Neuronal stem cell (in vitro differentiated cells): ENCODE results near the gene RER1.
A peak's percentile ranks its signal among the peaks of the same experiment; 100 is the strongest.

Experiments
- DNase-seq: peaks from one replicate; pipeline ENCODE4 v3.0.0-alpha.2; 2013; ENCODE audit warnings: low spot score
- H2AFZ ChIP-seq: one replicate; pipeline ENCODE4 v1.6.1; 2013; ENCODE audit warnings: mild to moderate bottlenecking, low read length, inconsistent platforms
- H2AK5ac ChIP-seq: 2 replicates; pipeline ENCODE4 v1.6.1; 2013; ENCODE audit warnings: low read depth, mild to moderate bottlenecking, inconsistent platforms, low read length, moderate library complexity, mixed read lengths
- H2BK120ac ChIP-seq: 2 replicates; pipeline ENCODE4 v1.6.1; 2013; ENCODE audit warnings: low read depth, mild to moderate bottlenecking, inconsistent platforms, low read length, moderate library complexity, mixed read lengths
- H2BK12ac ChIP-seq: one replicate; pipeline ENCODE4 v1.6.1; 2013; ENCODE audit warnings: low read length, inconsistent platforms
- H2BK15ac ChIP-seq: 2 replicates; pipeline ENCODE4 v1.6.1; 2013; ENCODE audit warnings: mild to moderate bottlenecking, low read length, inconsistent platforms, mixed read lengths
- H2BK5ac ChIP-seq: one replicate; pipeline ENCODE4 v1.6.1; 2013; ENCODE audit warnings: inconsistent platforms, mild to moderate bottlenecking, low read length, moderate library complexity
- H3K14ac ChIP-seq: one replicate; pipeline ENCODE4 v1.6.1; 2013; ENCODE audit warnings: low read length, inconsistent platforms
- H3K18ac ChIP-seq: 2 replicates; pipeline ENCODE4 v1.6.1; 2013; ENCODE audit warnings: low read length, inconsistent platforms
- H3K23ac ChIP-seq: 2 replicates; pipeline ENCODE4 v1.6.1; 2013; ENCODE audit warnings: low read depth, mild to moderate bottlenecking, mixed read lengths, low read length, inconsistent platforms; ENCODE audit not compliant: poor library complexity
- H3K27ac ChIP-seq: replicated peaks from 3 replicates; pipeline ENCODE4 v1.5.1; 2013; ENCODE audit warnings: low read length, inconsistent platforms
- H3K27me3 ChIP-seq, 3 experiments: 2 replicates each; pipeline ENCODE4 v1.6.1; 2013; ENCODE audit warnings: low read length in 3 of 3, mild to moderate bottlenecking in 2 of 3, inconsistent platforms in 1 of 3, low read depth in 1 of 3, mixed read lengths in 1 of 3, moderate library complexity in 1 of 3; ENCODE audit not compliant: control insufficient read depth in 3 of 3, insufficient read depth in 3 of 3
- H3K36me3 ChIP-seq, 2 donors: replicated peaks in 1 of 2; 2 replicates each; pipeline ENCODE4 v1.6.1; 2013; ENCODE audit warnings: low read length in 2 of 2; ENCODE audit not compliant: control insufficient read depth in 2 of 2, insufficient read depth in 2 of 2
- H3K4ac ChIP-seq: 2 replicates; pipeline ENCODE4 v1.6.1; 2013; ENCODE audit warnings: inconsistent platforms, mild to moderate bottlenecking, low read length, moderate library complexity
- H3K4me1 ChIP-seq, 2 donors: 1 replicate in 1 of 2; 2 replicates in 1 of 2; pipeline ENCODE4 v1.6.1; 2013; ENCODE audit warnings: low read length in 2 of 2, low read depth in 1 of 2; ENCODE audit not compliant: control insufficient read depth in 2 of 2, insufficient read depth in 1 of 2
- H3K4me2 ChIP-seq: one replicate; pipeline ENCODE4 v1.6.1; 2013; ENCODE audit warnings: mild to moderate bottlenecking, low read length, inconsistent platforms; ENCODE audit not compliant: insufficient read depth, poor library complexity, severe bottlenecking
- H3K4me3 ChIP-seq, 2 donors: 2 replicates each; pipeline ENCODE4 v1.5.1; 2013; ENCODE audit warnings: low read length in 2 of 2, mild to moderate bottlenecking in 2 of 2, inconsistent platforms in 1 of 2, moderate library complexity in 1 of 2
- H3K79me1 ChIP-seq: one replicate; pipeline ENCODE4 v1.6.1; 2013; ENCODE audit warnings: low read depth, mild to moderate bottlenecking, inconsistent platforms, low read length, moderate library complexity
- H3K9ac ChIP-seq: one replicate; pipeline ENCODE4 v1.6.1; 2013; ENCODE audit warnings: mild to moderate bottlenecking, low read depth, low read length, inconsistent platforms; ENCODE audit not compliant: poor library complexity
- H3K9me3 ChIP-seq, 2 donors: replicated peaks in 1 of 2; 2 replicates each; pipeline versions ENCODE3 to v1.6.1; 2013; ENCODE audit warnings: low read length in 2 of 2, mild to moderate bottlenecking in 2 of 2, inconsistent platforms in 1 of 2, low read depth in 1 of 2, mixed read lengths in 1 of 2, moderate library complexity in 1 of 2; ENCODE audit not compliant: control insufficient read depth in 2 of 2, insufficient read depth in 1 of 2
- H4K8ac ChIP-seq: one replicate; pipeline ENCODE4 v1.6.1; 2013; ENCODE audit warnings: low read depth, mild to moderate bottlenecking, inconsistent platforms, low read length, moderate library complexity
- H4K91ac ChIP-seq: one replicate; pipeline ENCODE4 v1.6.1; 2013; ENCODE audit warnings: low read length, low read depth, mild to moderate bottlenecking, inconsistent platforms; ENCODE audit not compliant: poor library complexity
- WGBS, 2 donors: extraction: QIAGEN DNeasy Blood & Tissue Kit; methylation state at CpG; one replicate each; pipeline ENCODE4 v1.1.7; 2013; ENCODE audit warnings: missing lambda C conversion rate in 2 of 2, mixed read lengths in 1 of 2; ENCODE audit not compliant: insufficient read length in 2 of 2, insufficient replicate concordance in 1 of 2; ENCODE audit errors: extremely low coverage in 2 of 2; 5-methylcytosine and 5-hydroxymethylcytosine counted together

RER1 gene

GRCh38 chr1:2374252-2375155 lies 17.1 kb upstream of the RER1 start:
- no peak overlapping the region for H3K23ac ChIP-seq
- no peak overlapping the region for H2BK120ac ChIP-seq
- no peaks in the 10 kb centered on the region for H3K9me3 ChIP-seq
- H3K4me3 ChIP-seq: no peak overlapping the region
- H2BK15ac ChIP-seq: peak overlapping the region; percentile 21
- H3K36me3 ChIP-seq: peaks cover 2 to 12% of the 10 kb centered on the region in 2 donors
- no CpG with 5 or more reads among the region's 17 CpGs for WGBS, 2 donors
- H3K14ac ChIP-seq: peak overlapping the region; percentile 44
- no peak overlapping the region for H3K18ac ChIP-seq
- no peak overlapping the region for H3K4me2 ChIP-seq
- no peak overlapping the region for H4K91ac ChIP-seq
- H2AFZ ChIP-seq: no peak overlapping the region
- H3K79me1 ChIP-seq: peaks cover 6% of the 10 kb centered on the region
- H2BK12ac ChIP-seq: no peak overlapping the region
- peaks cover 3 to 4% of the 10 kb centered on the region in 2 donors for H3K4me1 ChIP-seq
- no peak overlapping the region for H3K27ac ChIP-seq
- no peaks in the 10 kb centered on the region for H3K27me3 ChIP-seq
- DNase-seq: no peak
- H2BK5ac ChIP-seq: no peak overlapping the region
- H3K4ac ChIP-seq: peak overlapping the region; percentile 10
- peak overlapping the region; percentile 88 for H2AK5ac ChIP-seq
- H4K8ac ChIP-seq: no peak overlapping the region
- no peak overlapping the region for H3K9ac ChIP-seq

DNA sequence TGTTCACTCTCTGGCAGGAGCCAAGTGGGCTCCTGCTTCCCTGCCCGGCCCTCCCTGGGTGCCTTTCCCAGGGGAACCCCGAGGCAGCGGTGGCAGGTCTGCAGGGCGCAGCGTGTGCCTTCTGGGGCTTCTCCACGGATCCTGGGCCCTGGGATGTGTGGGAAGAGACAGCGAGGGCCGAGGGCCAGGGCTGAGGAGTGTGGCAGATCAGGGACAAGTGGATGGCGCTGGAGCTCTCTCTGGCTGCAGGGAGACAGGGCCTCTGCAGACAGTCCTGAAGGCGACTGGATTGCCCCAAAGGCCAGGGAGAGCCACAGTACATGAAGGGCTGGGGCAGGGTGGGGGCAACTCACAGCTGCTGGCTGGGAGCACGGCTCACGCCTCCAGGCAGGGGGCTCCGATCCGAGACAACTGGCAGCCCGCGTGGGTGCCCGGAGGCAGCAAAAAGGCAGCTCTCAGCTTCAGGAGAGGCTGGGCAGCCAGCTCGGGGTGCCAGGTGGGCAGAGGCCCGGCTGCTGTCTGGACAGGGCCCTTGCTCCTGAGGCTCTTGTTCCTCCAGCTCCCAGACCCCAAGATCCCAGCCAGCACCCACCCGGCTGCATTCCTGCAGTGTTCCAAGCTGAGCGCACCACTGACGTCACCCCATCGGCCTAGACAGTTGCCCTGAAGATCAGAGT lies 16.3 kb upstream of the RER1 start:
- no peaks in the 10 kb centered on the region for H3K27me3 ChIP-seq
- no peak overlapping the region for H3K4me3 ChIP-seq
- peaks cover 2 to 9% of the 10 kb centered on the region in 2 donors for H3K36me3 ChIP-seq
- DNase-seq: no peak
- no peak overlapping the region for H2BK120ac ChIP-seq
- H2AK5ac ChIP-seq: peak overlapping the region; percentile 79
- H2AFZ ChIP-seq: no peak overlapping the region
- H4K8ac ChIP-seq: no peak overlapping the region
- peaks cover 3 to 4% of the 10 kb centered on the region in 2 donors for H3K4me1 ChIP-seq
- no peak overlapping the region for H4K91ac ChIP-seq
- H3K18ac ChIP-seq: peak overlapping the region; percentile 36
- no peaks in the 10 kb centered on the region for H3K9me3 ChIP-seq
- peak overlapping the region; percentile 18 for H3K23ac ChIP-seq
- H3K27ac ChIP-seq: no peak overlapping the region
- peak overlapping the region; percentile 54 for H2BK5ac ChIP-seq
- H2BK12ac ChIP-seq: no peak overlapping the region
- no peak overlapping the region for H2BK15ac ChIP-seq
- no peak overlapping the region for H3K4me2 ChIP-seq
- no peak overlapping the region for H3K4ac ChIP-seq
- H3K9ac ChIP-seq: no peak overlapping the region
- no CpG with 5 or more reads among the region's 23 CpGs for WGBS, 2 donors
- H3K14ac ChIP-seq: no peak overlapping the region
- peaks cover 6% of the 10 kb centered on the region for H3K79me1 ChIP-seq

DNA sequence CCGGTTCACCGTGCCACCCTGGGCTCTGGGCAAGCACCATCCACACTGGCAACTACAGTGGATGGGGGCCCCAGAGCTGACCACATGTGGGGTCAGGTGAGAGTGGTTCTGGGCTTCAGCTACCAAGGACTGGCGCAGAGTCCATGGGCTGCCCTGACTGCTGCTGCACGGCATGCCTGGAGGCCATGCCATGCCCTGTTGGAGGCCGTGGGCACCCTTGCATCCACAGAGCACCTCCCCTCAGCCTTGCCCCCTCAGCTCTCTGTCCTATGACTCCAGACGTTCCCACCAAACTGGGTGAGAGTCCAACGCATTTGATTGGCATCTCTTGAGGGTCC lies 15.7 kb upstream of the RER1 start:
- Histone ChIP-seq H3K4me2 (no peak overlapping the region), H4K8ac (no peak overlapping the region), H3K4me3 (peak overlapping the region in 1 of 2 donors; percentile 16), H2BK120ac (no peak overlapping the region), H3K36me3 (peaks cover 2 to 9% of the 10 kb centered on the region in 2 donors), H2BK12ac (no peak overlapping the region), H3K18ac (peak overlapping the region; percentile 55), H3K9ac (no peak overlapping the region), H3K27ac (no peak overlapping the region), H3K4ac (no peak overlapping the region), H2BK15ac (no peak overlapping the region), H4K91ac (no peak overlapping the region), H3K9me3 (no peaks in the 10 kb centered on the region), H3K4me1 (peaks cover 3 to 4% of the 10 kb centered on the region in 2 donors), H2AFZ (no peak overlapping the region), H3K23ac (peak overlapping the region; percentile 18), H3K27me3 (no peaks in the 10 kb centered on the region), H2BK5ac (peak overlapping the region; percentile 54), H3K79me1 (peaks cover 6% of the 10 kb centered on the region), H2AK5ac (no peak overlapping the region), H3K14ac (no peak overlapping the region)
- no CpG with 5 or more reads among the region's 7 CpGs for WGBS, 2 donors
- no peak for DNase-seq

GRCh38 chr1:2376261-2376741 lies 15.3 kb upstream of the RER1 start:
- Histone ChIP-seq H2BK120ac (no peak overlapping the region), H3K9ac (no peak overlapping the region), H2BK15ac (no peak overlapping the region), H3K23ac (peak overlapping the region; percentile 34), H4K91ac (no peak overlapping the region), H2AFZ (no peak overlapping the region), H3K4me3 (no peak overlapping the region), H2AK5ac (peak overlapping the region; percentile 85), H3K18ac (no peak overlapping the region), H3K4ac (no peak overlapping the region), H3K14ac (no peak overlapping the region), H3K4me2 (no peak overlapping the region), H2BK5ac (peak overlapping the region; percentile 56), H3K79me1 (peaks cover 8% of the 10 kb centered on the region), H3K4me1 (peaks cover 3 to 4% of the 10 kb centered on the region in 2 donors), H4K8ac (no peak overlapping the region), H3K27ac (no peak overlapping the region), H3K9me3 (no peaks in the 10 kb centered on the region), H3K36me3 (peaks cover 2 to 7% of the 10 kb centered on the region in 2 donors), H3K27me3 (no peaks in the 10 kb centered on the region), H2BK12ac (no peak overlapping the region)
- no CpG with 5 or more reads among the region's 23 CpGs for WGBS, 2 donors
- DNase-seq: no peak
